OCI-LY1 (cell line): ENCODE data around the gene PRXL2B.

Experiments used
- CTCF ChIP-seq: fragments of 200-600 bp; sonication (generic), shearing (Covaris generic); IDR thresholded peaks from 2 replicates; pipeline ENCODE4 v1.5.1; 2017; ENCODE audit warnings: mild to moderate bottlenecking, antibody characterized with exemption, low read length, moderate library complexity, mixed read lengths
- EZH2 ChIP-seq: fragments of 200-600 bp; sonication (generic), shearing (Covaris generic); IDR thresholded peaks from 2 replicates; pipeline ENCODE4 v1.8.0; 2017; ENCODE audit warnings: borderline replicate concordance, mixed run types, mild to moderate bottlenecking, antibody characterized with exemption, low read length, moderate library complexity, mixed read lengths

GRCh38 chr1:2564815-2565374, 21.7 kb upstream of the PRXL2B start:
- no peak for TF ChIP-seq CTCF
- TF ChIP-seq EZH2: no peak
